ENCODE data around the gene HAUS8. TPM values are rescaled to one million over a fixed set of nuclear protein-coding genes. Genes with fewer than 3 reads are reported as not detected.

The HAUS8 gene
- total RNA-seq, result 4.1 and 14.2 TPM in 2 replicates
- polyA plus RNA-seq, result 11.5 and 16.3 TPM in 2 replicates

- Histone ChIP-seq H3K9me3 (ENCODE audit: low read depth) (no peaks in the 10 kb centered on the region), H3K36me3 (no peaks in the 10 kb centered on the region), H3K4me3 (peak within 1 kb of the TSS; percentile 88), H3K27me3 (no peaks in the 10 kb centered on the region), H3K4me1 (ENCODE audit: low read depth) (peaks cover 11% of the 10 kb centered on the region), H3K27ac (peak within 1 kb of the TSS; percentile 19)
- no peak for TF ChIP-seq CTCF (IDR thresholded peaks at IDR 0.05; ENCODE audit: low read depth, low read length)
- peak; percentile 99 to 100 for DNase-seq (ENCODE audit: low read depth in 1 of 2, low spot score in 1 of 2)
Observed at GRCh38 chr19:17075035-17075863, at the start of gene HAUS8, which contains the start of gene MYO9B. TSS of gene HAUS8 (minus strand) at chr19:17075452. CDS start at chr19:17075422, 30 bp downstream. TSS of gene MYO9B (plus strand) at chr19:17075777. CDS start at chr19:17101718, 25,941 bp downstream.

- no peak for DNase-seq (ENCODE audit: low read depth in 1 of 2, low spot score in 1 of 2)
- H3K36me3 ChIP-seq, result no peaks in the 10 kb centered on the region
- no peak for TF ChIP-seq CTCF (IDR thresholded peaks at IDR 0.05; ENCODE audit: low read depth, low read length)
- H3K27ac ChIP-seq, result no peak overlapping the region
- no peaks in the 10 kb centered on the region for H3K9me3 ChIP-seq (ENCODE audit: low read depth)
- peaks cover 8% of the 10 kb centered on the region for H3K4me1 ChIP-seq (ENCODE audit: low read depth)
- H3K4me3 ChIP-seq, result no peak overlapping the region
- H3K27me3 ChIP-seq, result no peaks in the 10 kb centered on the region
Observed at GRCh38 chr19:17124025-17124424, 48.8 kb upstream of the HAUS8 start.

- Histone ChIP-seq H3K9me3 (ENCODE audit: low read depth) (no peaks in the 10 kb centered on the region), H3K4me1 (ENCODE audit: low read depth) (peaks cover 8% of the 10 kb centered on the region), H3K36me3 (no peaks in the 10 kb centered on the region), H3K4me3 (no peak overlapping the region), H3K27ac (no peak overlapping the region), H3K27me3 (no peaks in the 10 kb centered on the region)
- no peak for DNase-seq (ENCODE audit: low read depth in 1 of 2, low spot score in 1 of 2)
- TF ChIP-seq CTCF (IDR thresholded peaks at IDR 0.05; ENCODE audit: low read depth, low read length), result no peak
Observed at GRCh38 chr19:17123041-17123440, 47.8 kb upstream of the HAUS8 start.

- Histone ChIP-seq H3K4me1 (ENCODE audit: low read depth) (peaks cover 8% of the 10 kb centered on the region), H3K27me3 (no peaks in the 10 kb centered on the region), H3K9me3 (ENCODE audit: low read depth) (no peaks in the 10 kb centered on the region), H3K27ac (no peak overlapping the region), H3K4me3 (no peak overlapping the region), H3K36me3 (no peaks in the 10 kb centered on the region)
- DNase-seq (ENCODE audit: low read depth in 1 of 2, low spot score in 1 of 2), result peak in 1 of 2 donors; percentile 93
- no peak for TF ChIP-seq CTCF (IDR thresholded peaks at IDR 0.05; ENCODE audit: low read depth, low read length)
Observed at GRCh38 chr19:17121736-17122293, 46.6 kb upstream of the HAUS8 start.

- Histone ChIP-seq H3K36me3 (no peaks in the 10 kb centered on the region), H3K9me3 (ENCODE audit: low read depth) (no peaks in the 10 kb centered on the region), H3K27ac (no peak overlapping the region), H3K4me1 (ENCODE audit: low read depth) (no peaks in the 10 kb centered on the region), H3K4me3 (no peak overlapping the region), H3K27me3 (no peaks in the 10 kb centered on the region)
- TF ChIP-seq CTCF (IDR thresholded peaks at IDR 0.05; ENCODE audit: low read depth, low read length), result no peak
- DNase-seq (ENCODE audit: low read depth in 1 of 2, low spot score in 1 of 2), result no peak
Observed at GRCh38 chr19:17118957-17119356, 43.7 kb upstream of the HAUS8 start.
